HL-60 (cell line): ENCODE data around the gene NOS1AP.

ENCODE experiments used
- DNase-seq, 2 experiments: peaks; one replicate each; pipeline ENCODE4 v3.0.0-alpha.2; 2010 to 2020; ENCODE audit warnings: low read depth in 1 of 2, low spot score in 1 of 2
- H3K27ac ChIP-seq: fragments of 250-450 bp; sonication (Bioruptor Pico); replicated peaks from 2 replicates; pipeline ENCODE4 v1.5.1; 2020; ENCODE audit warnings: mild to moderate bottlenecking, moderate library complexity
- H3K27me3 ChIP-seq: fragments of 250-450 bp; sonication (Bioruptor Pico); 2 replicates; pipeline ENCODE4 v1.5.1; 2021; ENCODE audit warnings: mild to moderate bottlenecking, moderate library complexity; ENCODE audit not compliant: insufficient read depth, poor library complexity, severe bottlenecking
- H3K4me3 ChIP-seq: replicated peaks from 2 replicates; pipeline ENCODE4 v1.5.1; 2011; ENCODE audit warnings: mild to moderate bottlenecking, control low read depth, low read length; ENCODE audit not compliant: insufficient read depth
- GABPA ChIP-seq: IDR thresholded peaks from 2 replicates; pipeline ENCODE4 v1.6.1; 2012; ENCODE audit warnings: low read depth
- POLR2AphosphoS5 ChIP-seq: IDR thresholded peaks from 2 replicates; pipeline ENCODE4 v1.6.1; 2012; ENCODE audit warnings: low read depth
- SPI1 ChIP-seq: IDR thresholded peaks from 2 replicates; pipeline ENCODE4 v1.6.1; 2012; ENCODE audit warnings: low read depth, mild to moderate bottlenecking, borderline replicate concordance
- TF ChIP-seq, protein P1 (sequence below): IDR thresholded peaks from 2 replicates; pipeline ENCODE4 v1.6.1; 2012; ENCODE audit warnings: low read depth; ENCODE audit not compliant: insufficient replicate concordance
- TF ChIP-seq, protein P2 (sequence below): IDR thresholded peaks from one replicate; pipeline ENCODE4 v1.5.1; 2011; ENCODE audit warnings: low read length, control low read depth, inconsistent platforms; ENCODE audit not compliant: insufficient read depth

NOS1AP gene

DNA sequence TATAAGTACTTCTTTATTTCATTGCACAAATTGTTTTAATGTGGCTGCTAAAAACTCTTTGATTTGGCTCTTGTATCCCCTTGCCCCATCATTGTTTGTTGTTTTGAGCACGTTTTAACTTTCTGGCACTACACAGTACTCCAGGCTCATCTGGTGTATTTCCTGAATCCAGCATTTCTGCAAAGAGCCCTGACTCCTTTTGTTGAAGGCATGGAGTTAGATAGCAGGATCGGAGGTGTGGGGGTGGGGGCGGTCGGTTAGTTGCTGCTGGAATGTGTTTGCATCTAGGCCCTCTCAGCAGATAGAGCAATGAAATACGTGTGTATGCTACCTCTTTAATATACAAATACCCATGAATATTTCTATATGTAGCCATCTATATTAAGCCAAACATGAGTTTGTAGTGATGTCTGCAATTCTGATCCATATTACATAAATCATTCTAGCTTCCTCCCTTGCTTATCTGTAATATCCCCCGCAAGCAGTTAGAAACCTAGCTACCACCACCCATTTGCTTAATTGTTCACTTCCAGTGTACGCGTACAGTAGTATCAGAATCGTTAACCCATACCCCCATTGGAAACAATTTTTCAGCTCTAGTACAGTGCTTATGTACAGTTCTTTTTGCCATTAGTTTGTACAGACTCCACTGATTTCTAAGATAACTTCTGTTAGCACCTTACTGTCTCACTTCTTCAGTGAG lies 106.0 kb downstream of the NOS1AP start:
- DNase-seq, result no peak
- Histone ChIP-seq H3K4me3 (no peak overlapping the region), H3K27me3 (no peaks in the 10 kb centered on the region), H3K27ac (no peak overlapping the region)
- TF ChIP-seq, protein P1, sequence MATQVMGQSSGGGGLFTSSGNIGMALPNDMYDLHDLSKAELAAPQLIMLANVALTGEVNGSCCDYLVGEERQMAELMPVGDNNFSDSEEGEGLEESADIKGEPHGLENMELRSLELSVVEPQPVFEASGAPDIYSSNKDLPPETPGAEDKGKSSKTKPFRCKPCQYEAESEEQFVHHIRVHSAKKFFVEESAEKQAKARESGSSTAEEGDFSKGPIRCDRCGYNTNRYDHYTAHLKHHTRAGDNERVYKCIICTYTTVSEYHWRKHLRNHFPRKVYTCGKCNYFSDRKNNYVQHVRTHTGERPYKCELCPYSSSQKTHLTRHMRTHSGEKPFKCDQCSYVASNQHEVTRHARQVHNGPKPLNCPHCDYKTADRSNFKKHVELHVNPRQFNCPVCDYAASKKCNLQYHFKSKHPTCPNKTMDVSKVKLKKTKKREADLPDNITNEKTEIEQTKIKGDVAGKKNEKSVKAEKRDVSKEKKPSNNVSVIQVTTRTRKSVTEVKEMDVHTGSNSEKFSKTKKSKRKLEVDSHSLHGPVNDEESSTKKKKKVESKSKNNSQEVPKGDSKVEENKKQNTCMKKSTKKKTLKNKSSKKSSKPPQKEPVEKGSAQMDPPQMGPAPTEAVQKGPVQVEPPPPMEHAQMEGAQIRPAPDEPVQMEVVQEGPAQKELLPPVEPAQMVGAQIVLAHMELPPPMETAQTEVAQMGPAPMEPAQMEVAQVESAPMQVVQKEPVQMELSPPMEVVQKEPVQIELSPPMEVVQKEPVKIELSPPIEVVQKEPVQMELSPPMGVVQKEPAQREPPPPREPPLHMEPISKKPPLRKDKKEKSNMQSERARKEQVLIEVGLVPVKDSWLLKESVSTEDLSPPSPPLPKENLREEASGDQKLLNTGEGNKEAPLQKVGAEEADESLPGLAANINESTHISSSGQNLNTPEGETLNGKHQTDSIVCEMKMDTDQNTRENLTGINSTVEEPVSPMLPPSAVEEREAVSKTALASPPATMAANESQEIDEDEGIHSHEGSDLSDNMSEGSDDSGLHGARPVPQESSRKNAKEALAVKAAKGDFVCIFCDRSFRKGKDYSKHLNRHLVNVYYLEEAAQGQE, result no peak
- TF ChIP-seq SPI1 (no peak), GABPA (no peak), POLR2AphosphoS5 (no peak)
- TF ChIP-seq, protein P2, sequence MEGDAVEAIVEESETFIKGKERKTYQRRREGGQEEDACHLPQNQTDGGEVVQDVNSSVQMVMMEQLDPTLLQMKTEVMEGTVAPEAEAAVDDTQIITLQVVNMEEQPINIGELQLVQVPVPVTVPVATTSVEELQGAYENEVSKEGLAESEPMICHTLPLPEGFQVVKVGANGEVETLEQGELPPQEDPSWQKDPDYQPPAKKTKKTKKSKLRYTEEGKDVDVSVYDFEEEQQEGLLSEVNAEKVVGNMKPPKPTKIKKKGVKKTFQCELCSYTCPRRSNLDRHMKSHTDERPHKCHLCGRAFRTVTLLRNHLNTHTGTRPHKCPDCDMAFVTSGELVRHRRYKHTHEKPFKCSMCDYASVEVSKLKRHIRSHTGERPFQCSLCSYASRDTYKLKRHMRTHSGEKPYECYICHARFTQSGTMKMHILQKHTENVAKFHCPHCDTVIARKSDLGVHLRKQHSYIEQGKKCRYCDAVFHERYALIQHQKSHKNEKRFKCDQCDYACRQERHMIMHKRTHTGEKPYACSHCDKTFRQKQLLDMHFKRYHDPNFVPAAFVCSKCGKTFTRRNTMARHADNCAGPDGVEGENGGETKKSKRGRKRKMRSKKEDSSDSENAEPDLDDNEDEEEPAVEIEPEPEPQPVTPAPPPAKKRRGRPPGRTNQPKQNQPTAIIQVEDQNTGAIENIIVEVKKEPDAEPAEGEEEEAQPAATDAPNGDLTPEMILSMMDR, result no peak

DNA sequence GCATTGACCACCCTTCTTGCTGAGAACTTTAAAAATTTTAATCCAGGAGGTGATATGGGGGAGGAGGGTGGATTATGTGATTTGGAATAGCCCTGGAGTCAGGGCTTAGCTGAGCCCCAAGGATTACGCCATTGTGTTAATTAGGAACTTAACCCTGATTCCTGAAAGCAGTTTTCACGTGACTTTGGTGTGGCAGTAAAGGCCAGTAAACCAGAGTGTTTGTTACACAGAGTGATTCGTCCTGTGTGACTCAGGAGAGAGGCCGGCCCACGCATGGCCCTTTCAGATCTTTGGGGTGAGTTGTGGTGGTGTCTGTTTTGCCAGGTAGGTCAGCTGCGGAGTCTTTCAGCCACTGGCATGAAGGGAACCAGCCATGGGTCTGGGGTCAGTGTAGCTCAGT lies 107.6 kb downstream of the NOS1AP start:
- TF ChIP-seq, protein P2, result no peak
- TF ChIP-seq GABPA, result no peak
- TF ChIP-seq, protein P1, result no peak
- TF ChIP-seq SPI1, result no peak
- no peak for TF ChIP-seq POLR2AphosphoS5
- Histone ChIP-seq H3K4me3 (no peak overlapping the region), H3K27ac (no peak overlapping the region), H3K27me3 (peaks cover 3% of the 10 kb centered on the region)
- no peak for DNase-seq

DNA sequence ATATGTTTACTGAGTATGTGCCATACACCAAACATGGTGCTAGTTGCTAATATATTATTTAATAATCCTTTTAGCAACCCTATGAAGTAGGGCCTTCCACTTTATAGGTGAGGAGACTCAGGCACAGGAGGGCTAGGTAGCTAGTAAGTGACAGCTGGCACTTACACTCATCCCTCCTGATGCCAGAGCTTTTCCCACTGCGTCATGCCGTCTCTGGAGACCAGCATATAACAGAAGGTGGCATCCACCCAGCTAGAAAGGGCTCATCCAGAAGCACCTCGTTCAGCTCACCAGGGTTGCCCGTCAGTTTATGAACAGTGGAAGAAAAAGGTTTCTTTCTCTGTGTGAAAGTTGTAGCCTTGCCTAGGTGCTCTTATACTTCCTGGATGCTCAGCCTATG lies 108.9 kb downstream of the NOS1AP start:
- DNase-seq, result no peak
- TF ChIP-seq GABPA (no peak), POLR2AphosphoS5 (no peak), SPI1 (no peak)
- TF ChIP-seq, protein P2, result no peak
- TF ChIP-seq, protein P1, result no peak
- H3K27ac ChIP-seq, result no peak overlapping the region
- H3K4me3 ChIP-seq, result no peak overlapping the region
- peaks cover 4% of the 10 kb centered on the region for H3K27me3 ChIP-seq
